A549 (cell line): Measurements from ENCODE around the gene MUC5B.

Experiments used
- EHMT2 ChIP-seq: fragments of 200-600 bp; sonication (generic); IDR thresholded peaks from 2 replicates; pipeline ENCODE4 v1.6.1; 2016; ENCODE audit warnings: antibody characterized with exemption, low read depth, mild to moderate bottlenecking, moderate library complexity
- NR3C1 ChIP-seq: fragments of >200 bp; sonication (Bioruptor Twin); formaldehyde crosslinking; IDR thresholded peaks from 3 replicates; pipeline ENCODE4 v1.6.1; 2017
- RAD21 ChIP-seq, 2 experiments: fragments of >200 bp in 1 of 2; sonication (Bioruptor Twin) in 1 of 2; formaldehyde crosslinking in 1 of 2; IDR thresholded peaks in 1 of 2; conservative IDR thresholded peaks in 1 of 2; 2 replicates in 1 of 2; 3 replicates in 1 of 2; pipeline ENCODE4 v1.6.1; 2012 to 2018; ENCODE audit warnings: inconsistent platforms in 1 of 2
- RCOR1 ChIP-seq: fragments of 150-350 bp; IDR thresholded peaks from 2 replicates; pipeline ENCODE4 v1.6.1; 2014; ENCODE audit warnings: antibody characterized with exemption, low read length, low read depth
- TF ChIP-seq, protein P1 (sequence below): IDR thresholded peaks from 2 replicates; pipeline ENCODE4 v1.6.1; 2012
- TF ChIP-seq, protein P2 (sequence below): fragments of >200 bp; sonication (Bioruptor Twin); formaldehyde crosslinking; IDR thresholded peaks from 3 replicates; pipeline ENCODE4 v1.6.1; 2016

DNA sequence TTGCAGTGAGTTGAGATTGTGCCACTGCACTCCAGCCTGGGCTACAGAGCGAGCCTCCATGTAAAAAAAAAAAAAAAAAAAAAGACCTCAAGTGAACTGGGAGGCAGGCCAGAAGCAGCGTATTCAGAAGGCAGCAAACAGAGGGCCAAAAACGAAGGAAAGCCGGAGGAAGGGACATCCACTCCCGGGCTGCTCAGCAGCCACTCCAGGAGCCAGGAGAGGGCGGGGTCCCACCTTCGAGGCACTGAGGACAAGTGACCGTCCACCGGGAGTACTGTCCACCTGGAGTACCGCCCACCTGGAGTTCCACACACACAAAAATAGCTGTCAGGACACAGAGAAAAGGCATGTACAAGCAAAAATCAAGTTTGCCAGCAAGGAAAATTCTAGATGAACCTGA is 81.1 kb downstream of the MUC5B start:
- TF ChIP-seq, protein P1, sequence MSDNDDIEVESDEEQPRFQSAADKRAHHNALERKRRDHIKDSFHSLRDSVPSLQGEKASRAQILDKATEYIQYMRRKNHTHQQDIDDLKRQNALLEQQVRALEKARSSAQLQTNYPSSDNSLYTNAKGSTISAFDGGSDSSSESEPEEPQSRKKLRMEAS: no peak
- TF ChIP-seq NR3C1 (no peak), RAD21 (conservative IDR thresholded peaks at IDR 0.05 in 1 of 2, IDR thresholded peaks at IDR 0.05 in 1 of 2) (no peak), EHMT2 (no peak), RCOR1 (no peak)
- TF ChIP-seq, protein P2, sequence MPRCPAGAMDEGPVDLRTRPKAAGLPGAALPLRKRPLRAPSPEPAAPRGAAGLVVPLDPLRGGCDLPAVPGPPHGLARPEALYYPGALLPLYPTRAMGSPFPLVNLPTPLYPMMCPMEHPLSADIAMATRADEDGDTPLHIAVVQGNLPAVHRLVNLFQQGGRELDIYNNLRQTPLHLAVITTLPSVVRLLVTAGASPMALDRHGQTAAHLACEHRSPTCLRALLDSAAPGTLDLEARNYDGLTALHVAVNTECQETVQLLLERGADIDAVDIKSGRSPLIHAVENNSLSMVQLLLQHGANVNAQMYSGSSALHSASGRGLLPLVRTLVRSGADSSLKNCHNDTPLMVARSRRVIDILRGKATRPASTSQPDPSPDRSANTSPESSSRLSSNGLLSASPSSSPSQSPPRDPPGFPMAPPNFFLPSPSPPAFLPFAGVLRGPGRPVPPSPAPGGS: no peak
